Testis (tissue), 3 donors: ENCODE data around the gene MYO1G. TPM values are rescaled to one million over a fixed set of nuclear protein-coding genes. Genes with fewer than 3 reads are reported as not detected.
"Not testable (repeated sequence)": the region's sequence is repeated elsewhere in the genome, so short reads cannot be mapped to it uniquely, and the experiment has no call there.

Experiments used
- DNase-seq: peaks from one replicate; pipeline ENCODE4 v3.0.0-alpha.2; 2019
- H3K27ac ChIP-seq, 2 donors: fragments of 200-600 bp; sonication (generic); one replicate each; pipeline ENCODE4 v1.5.1; 2019
- H3K27me3 ChIP-seq: fragments of 200-600 bp; sonication (generic); one replicate; pipeline ENCODE4 v1.5.1; 2019
- H3K36me3 ChIP-seq: fragments of 200-600 bp; sonication (generic); one replicate; pipeline ENCODE4 v1.5.1; 2017; ENCODE audit warnings: low read depth; ENCODE audit errors: missing control alignments
- H3K4me1 ChIP-seq: fragments of 200-600 bp; sonication (generic); one replicate; pipeline ENCODE4 v1.5.1; 2019
- H3K4me3 ChIP-seq, 2 donors: fragments of 200-600 bp; sonication (generic); one replicate each; pipeline ENCODE4 v1.5.1; 2017 to 2019
- H3K9me3 ChIP-seq: fragments of 200-600 bp; sonication (generic); one replicate; pipeline ENCODE4 v1.5.1; 2017
- CTCF ChIP-seq, 3 experiments: fragments of 450-650 bp in 2 of 3; fragments of 200-600 bp in 1 of 3; sonication (generic) in 1 of 3; IDR thresholded peaks; one replicate each; pipeline ENCODE4 v1.5.1; 2016 to 2019; ENCODE audit warnings: antibody characterized with exemption in 3 of 3, mild to moderate bottlenecking in 2 of 3, moderate library complexity in 1 of 3
- POLR2A ChIP-seq: fragments of 450-650 bp; IDR thresholded peaks from one replicate; pipeline ENCODE4 v1.6.1; 2017; ENCODE audit warnings: antibody characterized with exemption, mild to moderate bottlenecking, moderate library complexity
- WGBS, 2 donors: methylation state at CpG; one replicate each; pipeline ENCODE4 v1.1.5; 2018; 5-methylcytosine and 5-hydroxymethylcytosine counted together
- intact Hi-C: fragments of 100-400 bp; cut with DNase I; formaldehyde crosslinking; loops from one replicate; pipeline ENCODE4 v1.15.1; 2023; ENCODE audit warnings: low total_unique reads
- polyA plus RNA-seq: library from polyadenylated mRNA; stranded (reverse); fragments of 350-450 nt; fragmentation: Illumina TruSeq; extraction: RNeasy Lipid Tissue Mini Kit (QIAGEN cat#74804); gene quantifications from one replicate; pipeline ENCODE4 v1.2.3, GENCODE V29; 2014; ENCODE audit warnings: low read depth, low replicate concordance; ENCODE audit not compliant: insufficient read depth
- total RNA-seq, 2 donors: library from RNA; depleted of rRNA; stranded (reverse); fragments of >200 nt; gene quantifications; one replicate each; pipeline ENCODE4 v1.2.3, GENCODE V29; 2016

MYO1G gene
- total and polyA plus RNA-seq, 3 donors from 2014 or later = 0.63 to 2.5 (median 1.7) TPM

- no peaks in the 10 kb centered on the region for H3K36me3 ChIP-seq
- no peaks in the 10 kb centered on the region for H3K9me3 ChIP-seq
- intact Hi-C loops = no loop called here
- no peak for TF ChIP-seq POLR2A
- TF ChIP-seq CTCF (IDR thresholded peaks at IDR 0.05) = no peak
- no peak overlapping the region for H3K27ac ChIP-seq
- H3K27me3 ChIP-seq = no peaks in the 10 kb centered on the region
- DNase-seq = no peak
- H3K4me1 ChIP-seq = no peaks in the 10 kb centered on the region
- no peak overlapping the region for H3K4me3 ChIP-seq
- WGBS, 2 donors = 94 to 100% methylated on average over 1 of the region's 1 CpG
These were observed 47.2 kb upstream of the MYO1G start for GRCh38 chr7:45026013-45026412.

GRCh38 chr7:45025473-45025872, 46.7 kb upstream of the MYO1G start:
- H3K36me3 ChIP-seq, H3K4me3 ChIP-seq, H3K27ac ChIP-seq, H3K27me3 ChIP-seq, intact Hi-C loops, H3K9me3 ChIP-seq, H3K4me1 ChIP-seq, DNase-seq: not testable (repeated sequence)
- 90 to 95% methylated on average over 12 of the region's 12 CpGs for WGBS, 2 donors

DNA sequence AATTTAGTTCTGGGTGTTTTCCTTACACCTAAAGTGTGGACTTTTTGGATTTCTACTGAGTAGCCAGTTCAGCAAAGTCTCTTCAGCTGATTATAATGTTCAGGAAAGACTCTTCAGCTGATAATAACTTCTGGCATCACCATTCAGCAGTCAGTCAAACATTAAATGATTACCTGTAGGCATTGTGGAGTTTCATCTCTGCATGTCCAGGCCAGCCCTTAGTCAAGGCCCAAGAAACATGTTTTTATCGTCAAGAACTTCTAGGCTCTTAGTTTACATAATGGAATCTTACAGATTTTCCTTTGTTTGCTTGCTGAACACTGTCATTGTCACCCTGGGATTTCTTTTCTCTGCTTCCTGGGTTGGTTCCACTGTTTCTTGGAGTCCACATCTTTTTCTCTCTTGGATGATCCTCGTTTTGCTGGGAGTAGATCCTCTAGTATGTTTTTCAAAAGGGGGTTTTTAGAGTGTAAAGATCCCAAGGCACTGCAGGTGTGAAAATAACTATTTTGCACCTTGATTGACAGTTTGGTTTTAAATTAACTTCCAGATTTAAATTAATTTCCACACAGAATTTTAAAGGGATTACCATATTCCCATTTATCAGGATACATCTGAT, 45.4 kb upstream of the MYO1G start:
- Histone ChIP-seq H3K9me3 (no peaks in the 10 kb centered on the region), H3K27ac (no peak overlapping the region), H3K36me3 (no peaks in the 10 kb centered on the region), H3K4me3 (no peak overlapping the region), H3K27me3 (no peaks in the 10 kb centered on the region), H3K4me1 (peaks cover 7% of the 10 kb centered on the region)
- TF ChIP-seq CTCF (IDR thresholded peaks at IDR 0.05) (no peak), POLR2A (no peak)
- intact Hi-C loops = no loop called here
- DNase-seq = no peak
- WGBS, 2 donors = 94% methylated on average over 2 of the region's 2 CpGs

DNA sequence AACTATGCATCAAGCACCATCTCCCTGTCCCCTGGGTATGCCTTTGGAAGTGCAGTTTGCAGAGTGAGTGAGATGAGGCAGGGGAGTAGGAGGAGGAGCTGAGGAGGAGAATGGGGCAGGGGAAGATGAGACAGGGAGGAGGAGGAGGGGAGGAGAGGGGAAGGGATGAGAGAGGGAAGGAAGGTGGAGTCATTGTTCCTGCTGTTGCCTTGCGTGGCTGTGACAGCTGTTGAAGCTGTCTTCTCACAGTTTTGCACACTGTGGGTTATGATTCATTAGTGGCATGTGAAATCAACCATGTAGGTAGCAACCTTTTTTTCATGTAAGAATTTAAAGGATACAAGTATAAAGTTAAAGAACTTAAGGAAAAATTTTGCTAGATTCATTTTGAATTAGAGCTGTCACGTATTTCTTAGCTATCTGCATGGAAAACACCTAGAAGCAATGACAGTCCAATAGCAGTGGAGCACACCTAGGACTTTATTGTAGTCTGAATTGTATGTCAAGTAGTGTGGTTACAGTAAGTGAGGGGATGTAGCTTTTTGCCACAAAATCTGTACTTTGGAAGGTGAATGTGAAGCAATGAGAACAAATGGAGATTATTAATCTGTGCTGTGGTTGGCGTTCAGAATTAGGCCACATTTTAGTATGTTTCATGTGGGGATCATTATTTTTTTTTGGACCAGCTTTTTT, 42.9 kb upstream of the MYO1G start:
- intact Hi-C loops = no loop called here
- Histone ChIP-seq H3K4me3 (no peak overlapping the region), H3K36me3 (no peaks in the 10 kb centered on the region), H3K4me1 (peaks cover 7% of the 10 kb centered on the region), H3K9me3 (no peaks in the 10 kb centered on the region), H3K27me3 (no peaks in the 10 kb centered on the region), H3K27ac (no peak overlapping the region)
- TF ChIP-seq CTCF (IDR thresholded peaks at IDR 0.05) = no peak
- no peak for TF ChIP-seq POLR2A
- 83 to 85% methylated on average over 3 of the region's 3 CpGs for WGBS, 2 donors
- DNase-seq = no peak

GRCh38 chr7:45020915-45021314, 42.1 kb upstream of the MYO1G start:
- Histone ChIP-seq H3K4me1 (peaks cover 9% of the 10 kb centered on the region), H3K27me3 (no peaks in the 10 kb centered on the region), H3K9me3 (no peaks in the 10 kb centered on the region), H3K4me3 (no peak overlapping the region), H3K36me3 (no peaks in the 10 kb centered on the region), H3K27ac (no peak overlapping the region)
- intact Hi-C loops = no loop called here
- TF ChIP-seq POLR2A = no peak
- no peak for TF ChIP-seq CTCF (IDR thresholded peaks at IDR 0.05)
- no peak for DNase-seq
- WGBS, 2 donors = 53 to 64% methylated on average over 5 of the region's 5 CpGs
